NCI-H146 treated with DMSO at 0.1 percent for 48 hours (cell line): ENCODE data around the gene MGAT5.

Source experiments
- DNase-seq: peaks from one replicate; lab custom pipeline; 2025; ENCODE audit not compliant: unreplicated experiment; lab: John Stamatoyannopoulos, UW

MGAT5 gene

GRCh38 chr2:134301099-134301927 lies 47.4 kb downstream of the MGAT5 start:
- DNase-seq, result no peak

GRCh38 chr2:134301928-134302260 lies 48.0 kb downstream of the MGAT5 start:
- DNase-seq, result no peak

DNA sequence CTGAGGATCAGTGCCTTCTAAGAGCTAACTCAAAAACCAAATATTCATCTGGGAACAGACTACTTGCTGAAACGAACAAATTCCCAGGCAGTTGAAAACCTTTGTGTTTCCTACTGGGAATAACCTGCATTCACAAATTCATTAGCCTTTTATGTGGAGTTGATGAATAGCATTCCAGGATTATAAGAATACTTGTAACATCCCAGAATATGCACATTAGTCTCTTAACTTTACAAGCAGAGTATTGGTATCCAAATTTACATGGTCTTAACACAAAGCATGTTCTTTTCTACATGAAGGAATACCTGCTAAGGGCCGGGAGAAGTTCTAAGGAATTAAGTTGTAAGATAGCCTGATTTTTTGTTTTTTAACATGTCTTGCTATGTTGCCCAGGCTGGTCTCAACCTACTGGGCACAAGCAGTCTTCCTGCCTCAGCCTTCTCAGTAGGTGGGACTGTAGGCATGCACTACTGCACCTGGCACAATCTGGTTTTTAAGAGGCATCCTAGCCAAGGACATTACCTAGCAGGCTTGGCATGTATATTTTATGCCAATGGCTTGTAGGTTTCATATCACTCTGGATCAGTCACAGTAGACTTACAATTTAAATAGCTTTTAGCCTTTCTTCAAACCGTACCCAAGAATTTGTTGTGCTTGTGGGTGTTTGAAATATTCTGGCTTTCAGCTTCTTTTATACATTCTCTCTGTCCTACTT lies 50.7 kb downstream of the MGAT5 start:
- no peak for DNase-seq

GRCh38 chr2:134305109-134305491 lies 51.2 kb downstream of the MGAT5 start:
- no peak for DNase-seq

DNA sequence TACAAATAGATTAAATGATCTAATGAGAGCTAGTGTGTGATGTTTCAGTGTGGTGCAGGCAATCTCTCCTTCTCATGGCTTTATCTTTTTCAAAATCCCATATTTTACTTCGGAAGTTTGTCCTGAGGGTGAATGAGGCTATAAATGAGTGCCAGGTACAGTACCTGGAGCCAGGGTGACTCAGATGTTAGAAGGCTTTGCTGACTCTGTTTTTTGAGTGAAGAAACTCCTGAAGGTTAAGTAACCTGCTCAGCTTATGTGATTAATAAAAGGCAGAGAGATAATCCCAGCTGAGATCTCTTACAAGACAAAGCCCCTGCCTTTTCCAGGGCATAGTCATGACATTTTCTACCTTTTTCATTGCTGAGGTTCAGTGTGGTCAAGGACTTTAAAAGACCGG lies 52.6 kb downstream of the MGAT5 start:
- DNase-seq, result no peak

GRCh38 chr2:134307334-134307733 lies 53.5 kb downstream of the MGAT5 start:
- DNase-seq, result peak; percentile 58

GRCh38 chr2:134308474-134309385 lies 54.9 kb downstream of the MGAT5 start:
- DNase-seq, result no peak

DNA sequence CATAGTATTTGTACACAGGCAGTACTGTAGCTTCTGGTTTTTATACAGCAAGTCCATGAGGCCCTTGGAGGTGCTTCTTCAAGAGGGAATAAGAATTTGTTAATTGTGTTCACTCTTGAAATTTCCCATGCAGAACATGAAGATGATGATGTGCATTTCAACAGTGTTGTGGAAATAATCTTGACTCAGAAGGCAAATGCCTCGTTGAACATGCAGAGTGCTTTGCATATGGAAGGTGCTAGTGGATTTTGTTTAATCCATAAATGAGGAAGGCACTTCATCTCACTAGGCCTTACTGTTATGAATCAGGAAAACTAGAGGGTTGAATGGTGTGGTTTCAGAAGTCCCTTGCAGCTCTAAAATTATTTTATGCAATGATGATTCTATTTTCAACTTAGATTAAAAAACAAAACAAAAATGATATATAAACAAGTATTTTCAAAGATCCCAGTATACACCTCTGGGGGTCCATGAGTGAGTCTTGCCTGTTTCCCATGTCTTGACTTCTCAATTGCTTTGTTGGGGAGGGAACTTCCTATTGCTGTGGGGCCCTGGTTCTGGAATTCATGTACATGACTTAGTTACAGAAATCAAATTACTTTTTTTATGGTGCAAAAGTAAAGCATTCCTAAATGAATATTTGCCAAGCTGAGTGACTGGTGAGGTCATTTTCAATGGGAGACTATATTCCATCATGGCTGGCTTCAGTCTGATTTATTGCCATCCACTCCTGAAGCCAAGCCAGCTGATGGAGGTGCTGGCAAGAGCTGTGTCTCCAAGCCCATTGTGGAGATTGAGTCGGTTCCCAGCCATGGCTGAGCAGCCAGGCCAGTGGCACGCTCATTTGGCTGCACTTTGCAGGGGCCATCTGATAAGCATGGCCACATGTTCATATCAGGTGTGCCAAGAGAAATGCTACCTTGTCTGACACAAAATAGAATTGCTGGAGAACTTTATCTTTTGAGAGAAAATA lies 56.5 kb downstream of the MGAT5 start:
- DNase-seq, result no peak

- DNase-seq, result no peak
These were observed 58.6 kb downstream of the MGAT5 start for GRCh38 chr2:134312482-134312881.

DNA sequence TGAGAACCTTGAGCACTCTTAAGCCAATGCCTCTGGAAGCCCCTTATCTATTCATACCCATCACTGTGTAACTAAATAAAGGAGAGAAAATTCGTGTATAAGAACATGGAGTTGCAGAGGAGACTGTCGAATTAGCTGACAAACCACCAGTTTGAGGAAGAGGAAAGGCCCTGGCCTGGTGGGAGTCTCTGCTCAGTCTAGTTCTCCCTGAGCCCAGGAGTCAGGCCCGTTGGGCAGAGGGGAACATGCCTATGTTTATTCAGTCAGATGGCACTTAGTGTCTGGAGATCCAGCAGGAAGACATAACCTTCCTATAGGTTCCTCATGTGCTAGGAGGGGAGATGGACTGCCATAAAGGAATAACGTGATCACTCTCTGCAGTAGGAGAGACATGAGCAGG lies 60.3 kb downstream of the MGAT5 start:
- DNase-seq, result no peak

GRCh38 chr2:134314681-134315368 lies 61.0 kb downstream of the MGAT5 start:
- DNase-seq, result peak; percentile 14

DNA sequence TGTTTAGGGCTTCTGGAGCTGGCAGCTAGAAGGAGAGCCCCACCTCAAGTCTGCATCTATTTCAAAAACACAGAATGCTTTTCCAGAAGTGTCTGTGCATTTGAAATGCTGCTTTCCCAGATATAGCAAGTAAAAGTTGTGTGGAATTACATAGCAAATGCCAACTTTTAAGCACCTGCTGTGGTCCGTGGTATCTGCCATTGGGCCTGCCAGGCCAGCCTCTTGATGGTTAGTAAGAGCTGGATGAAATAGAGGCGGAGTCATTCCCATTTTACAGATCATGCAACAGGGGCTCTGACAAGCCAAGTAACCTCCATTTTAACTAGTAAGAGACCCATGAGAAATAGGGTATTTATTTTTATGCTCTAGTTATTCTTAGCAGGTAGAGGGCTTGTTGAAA lies 61.6 kb downstream of the MGAT5 start:
- no peak for DNase-seq

DNA sequence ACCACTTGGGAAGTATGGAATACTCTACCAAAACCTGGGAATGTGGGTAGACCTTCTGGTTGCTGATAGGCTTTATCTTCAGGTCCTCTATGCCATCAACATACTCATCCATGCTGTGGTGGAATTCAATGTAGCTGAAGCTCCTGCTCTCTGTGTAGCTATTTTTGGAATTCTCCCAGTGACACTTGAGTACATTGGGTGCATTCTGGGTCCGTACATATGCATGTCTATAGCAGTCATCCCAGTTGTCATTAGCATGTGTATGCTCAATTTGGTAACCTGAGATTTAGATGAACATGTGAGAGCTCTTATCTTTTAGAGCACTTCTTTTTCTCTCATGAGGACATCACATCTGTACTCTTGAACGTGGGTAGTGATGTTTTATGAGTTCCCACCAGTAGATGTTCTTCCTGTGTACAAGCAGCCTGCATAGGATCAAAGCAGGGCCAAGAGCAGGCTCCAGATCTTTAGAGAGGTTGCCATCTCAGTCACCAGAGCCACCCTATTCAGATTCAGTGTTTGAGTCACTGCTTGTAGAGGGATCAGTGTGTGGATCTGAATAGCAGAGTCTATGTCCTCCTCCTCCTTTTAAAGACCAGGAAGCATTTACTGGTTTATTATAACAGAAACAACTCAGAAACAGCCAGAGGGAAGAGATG lies 65.9 kb downstream of the MGAT5 start:
- DNase-seq, result no peak

DNA sequence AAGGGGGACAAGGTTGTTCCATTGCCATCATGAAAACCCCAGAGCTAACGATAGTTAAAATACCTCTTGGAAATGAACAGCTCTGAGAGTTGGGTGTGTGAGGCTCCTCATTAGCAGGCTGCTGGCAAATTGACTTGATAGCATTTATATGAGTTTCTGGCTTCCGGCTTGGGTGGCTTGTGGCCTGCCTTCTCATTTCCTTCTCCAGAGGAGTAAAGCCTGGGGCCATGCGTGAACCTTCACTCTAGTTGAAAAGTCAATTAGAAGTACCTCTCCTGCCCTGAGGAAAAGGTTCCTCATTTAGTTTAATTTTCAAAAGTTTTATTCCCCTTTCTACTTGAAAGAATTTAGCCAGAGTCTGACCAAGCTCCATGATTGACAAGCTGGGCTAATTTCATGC lies 67.1 kb downstream of the MGAT5 start:
- DNase-seq, result no peak

- DNase-seq, result no peak
These were observed 69.9 kb downstream of the MGAT5 start for GRCh38 chr2:134323777-134324176.

DNA sequence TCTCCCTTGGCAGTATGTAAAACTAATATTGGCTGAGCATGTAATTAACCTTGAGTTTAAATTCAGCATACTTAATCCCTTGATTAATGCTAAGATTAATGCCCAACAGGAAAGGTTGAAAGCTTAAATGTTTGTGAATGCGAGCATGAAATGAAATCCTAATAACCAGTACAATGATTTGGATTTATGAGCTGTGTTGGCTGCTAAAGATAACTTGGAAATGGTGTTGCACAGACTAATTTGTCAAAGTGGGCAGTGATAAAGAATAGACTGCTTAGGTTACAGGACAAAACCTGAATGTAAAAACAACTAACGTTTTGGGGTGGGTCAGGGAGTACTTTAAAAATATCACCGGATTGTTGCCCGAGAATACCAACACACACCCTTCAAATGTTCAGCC lies 70.6 kb downstream of the MGAT5 start:
- no peak for DNase-seq

GRCh38 chr2:134324947-134325346 lies 71.1 kb downstream of the MGAT5 start:
- DNase-seq, result no peak

DNA sequence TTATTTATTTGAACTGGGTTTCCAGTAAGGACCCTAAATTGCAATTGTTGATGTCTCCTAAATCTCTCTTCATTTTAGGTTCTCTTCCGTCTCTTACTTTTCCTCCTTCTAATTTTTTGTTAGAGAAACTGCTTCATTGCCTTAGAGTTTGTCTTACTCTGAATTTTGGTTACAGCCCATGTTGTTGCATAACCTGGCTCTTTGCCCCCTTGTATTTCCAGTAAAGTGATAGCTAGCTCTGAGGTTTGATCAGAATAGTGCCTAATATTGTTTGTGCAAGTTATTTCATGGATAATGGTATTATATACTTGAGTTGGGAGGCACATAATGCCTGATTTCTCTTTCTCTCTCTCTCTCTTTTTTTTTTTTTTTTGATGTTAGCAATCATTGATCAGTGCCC lies 71.8 kb downstream of the MGAT5 start:
- DNase-seq, result no peak

- no peak for DNase-seq
These were observed 73.5 kb downstream of the MGAT5 start for GRCh38 chr2:134327367-134327766.
